RWPE2 (cell line): ENCODE measurements around the gene GPR161.

ENCODE experiments used
- ATAC-seq: fragments of 200-7000 bp; cut with Tn5 transposase; 3 replicates; pipeline ENCODE4 v1.9.1; 2021; ENCODE audit warnings: low read depth
- DNase-seq: peaks from one replicate; pipeline ENCODE4 v3.0.0-alpha.2; 2020; ENCODE audit warnings: low spot score
- H3K27ac ChIP-seq: fragments of 450-650 bp; 2 replicates; pipeline ENCODE4 v1.5.1; 2017; ENCODE audit warnings: mild to moderate bottlenecking; ENCODE audit not compliant: poor library complexity, severe bottlenecking
- H3K27me3 ChIP-seq: fragments of 250-450 bp; sonication (Bioruptor Pico); 2 replicates; pipeline ENCODE4 v1.5.1; 2021; ENCODE audit warnings: mild to moderate bottlenecking, moderate library complexity; ENCODE audit not compliant: insufficient read depth, poor library complexity, severe bottlenecking
- H3K36me3 ChIP-seq: fragments of 250-450 bp; sonication (Bioruptor Pico); 2 replicates; pipeline ENCODE4 v1.5.1; 2020; ENCODE audit warnings: low read depth, mild to moderate bottlenecking, moderate library complexity
- H3K4me1 ChIP-seq: fragments of 250-450 bp; sonication (Bioruptor Pico); 2 replicates; pipeline ENCODE4 v1.5.1; 2021; ENCODE audit warnings: mild to moderate bottlenecking, moderate library complexity; ENCODE audit not compliant: insufficient read depth, poor library complexity, severe bottlenecking
- H3K4me3 ChIP-seq: fragments of 250-450 bp; sonication (Bioruptor Pico); 2 replicates; pipeline ENCODE4 v1.5.1; 2021; ENCODE audit warnings: mild to moderate bottlenecking, moderate library complexity; ENCODE audit not compliant: severe bottlenecking
- H3K9me3 ChIP-seq: fragments of 250-450 bp; sonication (Bioruptor Pico); 2 replicates; pipeline ENCODE4 v1.5.1; 2021; ENCODE audit warnings: mild to moderate bottlenecking, moderate library complexity; ENCODE audit not compliant: severe bottlenecking
- CTCF ChIP-seq: fragments of 450-650 bp; IDR thresholded peaks from one replicate; pipeline ENCODE4 v1.5.1; 2017; ENCODE audit warnings: mild to moderate bottlenecking, moderate library complexity; ENCODE audit not compliant: poor library complexity, severe bottlenecking

Gene GPR161

GRCh38 chr1:168050880-168051279 lies 85.8 kb downstream of the GPR161 start:
- ATAC-seq (no peak; the same call in 2 of the 3 replicates), DNase-seq (no peak)
- Histone ChIP-seq H3K9me3 (no peaks in the 10 kb centered on the region), H3K36me3 (peaks cover 6% of the 10 kb centered on the region; the same call in 1 of the 2 replicates), H3K27me3 (no peaks in the 10 kb centered on the region), H3K4me1 (no peaks in the 10 kb centered on the region), H3K4me3 (no peak overlapping the region), H3K27ac (no peak overlapping the region)
- TF ChIP-seq CTCF = no peak

GRCh38 chr1:168050307-168050706 lies 86.4 kb downstream of the GPR161 start:
- no peaks in the 10 kb centered on the region for H3K9me3 ChIP-seq
- no peak overlapping the region for H3K27ac ChIP-seq
- TF ChIP-seq CTCF = no peak
- ATAC-seq (no peak), DNase-seq (no peak)
- H3K36me3 ChIP-seq = peaks cover 11% of the 10 kb centered on the region
- H3K4me1 ChIP-seq = no peaks in the 10 kb centered on the region
- H3K4me3 ChIP-seq = no peak overlapping the region
- no peaks in the 10 kb centered on the region for H3K27me3 ChIP-seq

- Histone ChIP-seq H3K9me3 (no peaks in the 10 kb centered on the region), H3K4me1 (no peaks in the 10 kb centered on the region), H3K36me3 (peaks cover 42% of the 10 kb centered on the region), H3K27ac (no peak overlapping the region), H3K4me3 (no peak overlapping the region), H3K27me3 (no peaks in the 10 kb centered on the region)
- TF ChIP-seq CTCF = no peak
- DNase-seq (no peak), ATAC-seq (no peak)
Observed at GRCh38 chr1:168045311-168045710, 91.4 kb downstream of the GPR161 start.

GRCh38 chr1:168042362-168042761 lies 94.4 kb downstream of the GPR161 start:
- Histone ChIP-seq H3K4me3 (no peak overlapping the region), H3K36me3 (peaks cover 54% of the 10 kb centered on the region), H3K4me1 (no peaks in the 10 kb centered on the region), H3K27me3 (no peaks in the 10 kb centered on the region), H3K27ac (no peak overlapping the region), H3K9me3 (no peaks in the 10 kb centered on the region)
- DNase-seq (no peak), ATAC-seq (no peak)
- TF ChIP-seq CTCF = no peak

GRCh38 chr1:168035345-168035744 lies 101.4 kb downstream of the GPR161 start:
- Histone ChIP-seq H3K27me3 (no peaks in the 10 kb centered on the region), H3K36me3 (peaks cover 11% of the 10 kb centered on the region; the same call in 1 of the 2 replicates), H3K4me1 (no peaks in the 10 kb centered on the region), H3K4me3 (no peak overlapping the region), H3K9me3 (no peaks in the 10 kb centered on the region), H3K27ac (no peak overlapping the region)
- no peak for TF ChIP-seq CTCF
- no peak for ATAC-seq
- no peak for DNase-seq
